Pancreas (tissue), 10 donors: ENCODE data around the gene RPRD1A. TPM values are rescaled to one million over a fixed set of nuclear protein-coding genes. Genes with fewer than 3 reads are reported as not detected.
"Not testable (repeated sequence)": the region's sequence is repeated elsewhere in the genome, so short reads cannot be mapped to it uniquely, and the experiment has no call there.

Experiments
- ATAC-seq, 4 donors: fragments of 200-7000 bp; cut with Tn5 transposase; one replicate each; pipeline versions ENCODE4 v1.8.0 to v1.9.1; 2020; ENCODE audit warnings: mild to moderate bottlenecking in 4 of 4, moderate library complexity in 4 of 4
- DNase-seq, 6 donors: peaks; one replicate each; pipeline ENCODE4 v3.0.0-alpha.2; 2020
- FAIRE-seq: peaks from 2 replicates; lab custom pipeline; 2012; peaks lifted over from hg19 to GRCh38; lab: Jason Lieb, UNC
- H3K27ac ChIP-seq, 4 donors: fragments of 200-600 bp; sonication (generic); 1 replicate in 3 of 4; 2 replicates in 1 of 4; pipeline versions ENCODE4 v1.5.0 to v1.8.0; 2020
- H3K27me3 ChIP-seq, 4 donors: fragments of 200-600 bp; one replicate each; pipeline ENCODE4 v1.8.0; 2021
- H3K36me3 ChIP-seq, 3 donors: fragments of 200-600 bp; sonication (generic) in 1 of 3; one replicate each; pipeline versions ENCODE4 v1.5.0 to v1.8.0; 2020 to 2021
- H3K4me1 ChIP-seq, 3 donors: fragments of 200-600 bp; one replicate each; pipeline ENCODE4 v1.8.0; 2021
- H3K4me3 ChIP-seq, 4 donors: fragments of 200-600 bp; sonication (generic) in 2 of 4; one replicate each; pipeline versions ENCODE4 v1.5.0 to v1.8.0; 2020 to 2021
- H3K9me3 ChIP-seq, 4 donors: fragments of 200-600 bp; one replicate each; pipeline ENCODE4 v1.8.0; 2021
- WGBS, 2 donors: extraction: QIAGEN DNeasy Blood & Tissue Kit; methylation state at CpG; one replicate each; pipeline ENCODE4 v1.1.7; 2013; 5-methylcytosine and 5-hydroxymethylcytosine counted together
- intact Hi-C, 3 donors: fragments of 100-400 bp; cut with DNase I; formaldehyde crosslinking; loops; one replicate each; pipeline versions ENCODE4 v1.11.1 to v1.14.2; 2022
- polyA plus RNA-seq, 2 donors: library from polyadenylated mRNA; stranded (reverse); fragments of 200-250 nt; gene quantifications; one replicate each; pipeline ENCODE4 v1.2.3, GENCODE V29; 2013
- total RNA-seq, 6 donors: library from RNA; stranded (reverse); fragmentation: NEBNext Ultra II Directional in 4 of 6; extraction: Animal tissue kit (Norgen Biotek cat#: 25700) in 4 of 6; gene quantifications; one replicate each; pipeline versions ENCODE4 v1.2.1 to v1.2.4, GENCODE V29; 2021 to 2023
- TF ChIP-seq, protein P1 (sequence below), 4 donors: fragments of 200-600 bp; sonication (generic) in 3 of 4; IDR thresholded peaks; one replicate each; pipeline versions ENCODE4 v1.5.0 to v1.8.0; 2021; ENCODE audit warnings: antibody characterized with exemption in 4 of 4
- donor health status: healthy with polysubstance abuse.
- donor health status: DM: no; HTN: no; CAD: no; lungs with moderate emphysema.
- donor health status: DM: no; HTN: no; CAD: no.
- donor health status: control.
- donor health status: control.
- donor health status: Bipolar disorder and iron deficiency.
- donor health status: DM: yes; HTN: yes; CAD: no.
- donor health status: DM: no; HTN: no; CAD: no.
- donor health status: DM: no; HTN: no; CAD: no.
- donor health status: DM: yes; HTN: yes; CAD: no.

The RPRD1A gene
- total and polyA plus RNA-seq, 8 donors, result 14.0 to 30.9 (median 21.9) TPM

GRCh38 chr18:36031903-36032302 is 35.5 kb downstream of the RPRD1A start:
- peaks cover 12 to 34% (median 33%) of the 10 kb centered on the region in 3 donors for H3K4me1 ChIP-seq
- ATAC-seq (no peak), DNase-seq (no peak), FAIRE-seq (no peak)
- WGBS, 2 donors, result 94 to 95% methylated on average over 2 of the region's 2 CpGs
- no peaks in the 10 kb centered on the region for H3K36me3 ChIP-seq
- TF ChIP-seq, protein P1, sequence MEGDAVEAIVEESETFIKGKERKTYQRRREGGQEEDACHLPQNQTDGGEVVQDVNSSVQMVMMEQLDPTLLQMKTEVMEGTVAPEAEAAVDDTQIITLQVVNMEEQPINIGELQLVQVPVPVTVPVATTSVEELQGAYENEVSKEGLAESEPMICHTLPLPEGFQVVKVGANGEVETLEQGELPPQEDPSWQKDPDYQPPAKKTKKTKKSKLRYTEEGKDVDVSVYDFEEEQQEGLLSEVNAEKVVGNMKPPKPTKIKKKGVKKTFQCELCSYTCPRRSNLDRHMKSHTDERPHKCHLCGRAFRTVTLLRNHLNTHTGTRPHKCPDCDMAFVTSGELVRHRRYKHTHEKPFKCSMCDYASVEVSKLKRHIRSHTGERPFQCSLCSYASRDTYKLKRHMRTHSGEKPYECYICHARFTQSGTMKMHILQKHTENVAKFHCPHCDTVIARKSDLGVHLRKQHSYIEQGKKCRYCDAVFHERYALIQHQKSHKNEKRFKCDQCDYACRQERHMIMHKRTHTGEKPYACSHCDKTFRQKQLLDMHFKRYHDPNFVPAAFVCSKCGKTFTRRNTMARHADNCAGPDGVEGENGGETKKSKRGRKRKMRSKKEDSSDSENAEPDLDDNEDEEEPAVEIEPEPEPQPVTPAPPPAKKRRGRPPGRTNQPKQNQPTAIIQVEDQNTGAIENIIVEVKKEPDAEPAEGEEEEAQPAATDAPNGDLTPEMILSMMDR (IDR thresholded peaks at IDR 0.05), result no peak
- intact Hi-C loops, result no loop called here
- no peak overlapping the region for H3K27ac ChIP-seq
- H3K27me3 ChIP-seq, result no peaks in the 10 kb centered on the region
- H3K4me3 ChIP-seq, result no peak overlapping the region
- no peaks in the 10 kb centered on the region for H3K9me3 ChIP-seq

- ATAC-seq (no peak), FAIRE-seq (no peak), DNase-seq (no peak)
- intact Hi-C loops, result no loop called here
- H3K4me1 ChIP-seq, result peaks cover 12 to 34% (median 33%) of the 10 kb centered on the region in 3 donors
- H3K9me3 ChIP-seq, result no peaks in the 10 kb centered on the region
- TF ChIP-seq, protein P1 (IDR thresholded peaks at IDR 0.05), result no peak
- H3K27ac ChIP-seq, result no peak overlapping the region
- no peaks in the 10 kb centered on the region for H3K27me3 ChIP-seq
- no peak overlapping the region for H3K4me3 ChIP-seq
- H3K36me3 ChIP-seq, result no peaks in the 10 kb centered on the region
- 92 to 100% methylated on average over 2 of the region's 2 CpGs for WGBS, 2 donors
Observed at GRCh38 chr18:36031407-36031806, 36.0 kb downstream of the RPRD1A start.

DNA sequence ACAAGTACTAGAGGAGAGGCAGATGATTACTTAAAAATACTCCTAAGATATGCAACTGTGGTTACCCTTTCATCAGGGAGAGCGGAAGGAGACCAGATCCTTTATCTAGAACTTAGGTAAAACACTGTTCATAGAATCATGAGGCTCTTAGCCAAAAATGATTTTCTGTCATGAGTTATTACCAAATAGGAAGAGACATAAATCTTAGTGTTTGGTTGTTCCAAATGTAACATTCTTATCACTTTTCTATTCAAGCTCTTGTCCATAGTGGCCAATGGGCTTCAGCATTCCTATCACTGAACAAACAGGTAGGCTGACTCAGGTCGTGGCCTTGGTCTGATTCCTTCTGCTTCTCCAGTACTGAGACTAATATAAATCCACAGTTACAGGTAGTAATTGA is 38.5 kb downstream of the RPRD1A start:
- ATAC-seq, result peak; percentile 91 to 99 (median 96)
- Histone ChIP-seq H3K4me1 (peaks cover 12 to 35% (median 27%) of the 10 kb centered on the region in 3 donors), H3K27ac (peak overlapping the region in 2 of 4 donors; percentile 54 to 60), H3K27me3 (no peaks in the 10 kb centered on the region), H3K36me3 (peaks cover 0 to 10% (median 0%) of the 10 kb centered on the region in 3 donors), H3K4me3 (no peak overlapping the region), H3K9me3 (no peaks in the 10 kb centered on the region)
- DNase-seq, result peak in 4 of 6 donors; percentile 14 to 74 (median 59)
- WGBS, 2 donors, result 13 to 18% methylated on average over 2 of the region's 2 CpGs
- TF ChIP-seq, protein P1 (IDR thresholded peaks at IDR 0.05), result no peak
- intact Hi-C loops, result no loop called here
- no peak for FAIRE-seq

- FAIRE-seq, result no peak
- whole genome bisulfite sequencing, 2 donors, result 56 to 61% methylated on average over 1 of the region's 1 CpG
Observed at GRCh38 chr18:36025025-36025424, 42.3 kb downstream of the RPRD1A start.

DNA sequence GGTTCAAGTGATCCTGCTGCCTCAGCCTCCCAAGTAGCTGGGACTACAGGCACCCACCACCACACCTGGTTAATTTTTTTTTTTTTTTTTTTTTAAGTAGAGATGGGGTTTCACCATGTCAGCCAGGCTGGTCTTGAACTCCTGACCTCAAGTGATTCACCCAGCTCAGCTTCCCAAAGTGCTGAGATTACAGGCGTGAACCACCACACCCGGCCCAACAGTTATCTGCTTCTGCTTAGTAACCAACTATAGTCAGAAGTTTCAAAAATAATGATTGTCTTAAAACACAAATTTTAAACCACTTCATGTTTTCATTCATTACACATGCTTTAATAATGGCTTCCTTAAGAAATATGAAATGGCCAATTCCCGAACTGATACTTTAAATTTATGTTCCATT is 43.1 kb downstream of the RPRD1A start:
- intact Hi-C loops, H3K4me3 ChIP-seq, H3K9me3 ChIP-seq, ATAC-seq, H3K27me3 ChIP-seq, DNase-seq, FAIRE-seq, H3K27ac ChIP-seq: not testable (repeated sequence)
- peaks cover 7 to 29% (median 13%) of the 10 kb centered on the region in 3 donors for H3K4me1 ChIP-seq
- H3K36me3 ChIP-seq, result peaks cover 0 to 10% (median 0%) of the 10 kb centered on the region in 3 donors
- 92 to 97% methylated on average over 3 of the region's 3 CpGs for WGBS, 2 donors

More at GRCh38 chr18:36025025-36025424, 42.3 kb downstream of the RPRD1A start:
- TF ChIP-seq, protein P1 (IDR thresholded peaks at IDR 0.05), result no peak
- H3K4me3 ChIP-seq, result no peak overlapping the region
- H3K9me3 ChIP-seq, result no peaks in the 10 kb centered on the region
- H3K27me3 ChIP-seq, result no peaks in the 10 kb centered on the region
- H3K4me1 ChIP-seq, result peaks cover 7 to 32% (median 19%) of the 10 kb centered on the region in 3 donors
- intact Hi-C loops, result no loop called here
- DNase-seq, result no peak
- ATAC-seq, result no peak
- peaks cover 0 to 10% (median 0%) of the 10 kb centered on the region in 3 donors for H3K36me3 ChIP-seq
- no peak overlapping the region for H3K27ac ChIP-seq
